ENCODE data around the gene CAPN12.

The CAPN12 gene

GRCh38 chr19:38737921-38738737 lies 6.1 kb downstream of the CAPN12 start:
- WGBS, 2 experiments: 91 to 93% methylated on average over 21 of the region's 21 CpGs
- Histone ChIP-seq H3K4me3 (ENCODE audit: insufficient read depth, low read depth, low read length) (no peak overlapping the region), H3K9me3 (ENCODE audit: control insufficient read depth, low read length) (no peaks in the 10 kb centered on the region), H3K27me3 (ENCODE audit: control insufficient read depth, insufficient read depth, low read length, poor library complexity, severe bottlenecking) (peaks cover 21% of the 10 kb centered on the region), H3K27ac (ENCODE audit: insufficient read depth, low read depth, low read length, poor library complexity, severe bottlenecking) (no peak overlapping the region), H3K4me1 (ENCODE audit: control insufficient read depth, insufficient read depth, low read length) (peaks cover 16% of the 10 kb centered on the region), H3K36me3 (ENCODE audit: control insufficient read depth, insufficient read depth, low read length) (no peaks in the 10 kb centered on the region)

- Histone ChIP-seq H3K27me3 (ENCODE audit: control insufficient read depth, insufficient read depth, low read length, poor library complexity, severe bottlenecking) (peaks cover 21% of the 10 kb centered on the region), H3K4me1 (ENCODE audit: control insufficient read depth, insufficient read depth, low read length) (peaks cover 16% of the 10 kb centered on the region), H3K36me3 (ENCODE audit: control insufficient read depth, insufficient read depth, low read length) (no peaks in the 10 kb centered on the region), H3K4me3 (ENCODE audit: insufficient read depth, low read depth, low read length) (no peak overlapping the region), H3K9me3 (ENCODE audit: control insufficient read depth, low read length) (no peaks in the 10 kb centered on the region), H3K27ac (ENCODE audit: insufficient read depth, low read depth, low read length, poor library complexity, severe bottlenecking) (no peak overlapping the region)
- 75 to 79% methylated on average over 22 of the region's 22 CpGs for WGBS, 2 experiments
Observed at GRCh38 chr19:38737281-38737865, 6.9 kb downstream of the CAPN12 start.

DNA sequence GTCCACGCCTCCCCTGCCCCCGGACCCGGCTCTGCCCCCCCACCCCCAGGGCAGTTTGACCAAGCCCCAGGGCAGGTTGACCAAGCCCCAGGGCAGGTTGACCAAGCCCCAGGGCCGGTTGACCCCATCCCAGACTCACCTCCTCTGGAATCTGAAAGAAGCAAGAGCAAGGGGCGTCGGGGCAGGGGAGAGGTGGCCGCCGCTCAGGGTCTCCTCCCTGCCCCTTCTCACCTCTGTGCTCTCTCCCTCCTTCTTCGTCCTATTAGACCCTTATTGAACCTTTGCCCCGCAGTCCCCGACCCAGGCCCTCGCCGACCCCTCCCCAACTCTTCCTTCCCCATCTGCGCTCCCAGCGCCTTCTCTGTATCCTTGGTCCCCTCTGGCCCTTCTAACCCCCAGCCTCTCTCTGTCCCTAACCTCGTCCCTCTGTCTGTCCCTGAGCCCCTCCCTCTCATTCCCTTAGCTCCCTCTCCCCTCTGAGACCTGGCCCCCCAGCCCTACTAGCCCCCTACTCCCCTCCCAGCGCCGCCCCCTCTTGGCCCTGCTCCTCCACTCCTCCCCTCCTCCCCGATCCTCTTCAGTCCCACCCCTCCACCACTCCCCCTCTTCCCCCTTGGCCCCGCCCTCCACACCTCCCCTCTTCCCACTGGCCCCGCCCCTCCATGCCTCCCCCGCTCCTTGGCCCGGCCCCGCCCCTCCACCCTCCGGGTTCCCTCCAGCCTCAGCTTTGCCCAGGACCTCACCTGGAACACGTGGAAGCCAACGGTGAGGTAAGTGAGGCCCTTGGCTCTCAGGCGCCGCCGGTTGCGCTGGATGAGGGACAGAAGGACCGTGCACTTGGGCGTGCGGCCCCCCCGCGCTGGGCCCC lies 7.6 kb downstream of the CAPN12 start:
- no peak overlapping the region for H3K27ac ChIP-seq (ENCODE audit: insufficient read depth, low read depth, low read length, poor library complexity, severe bottlenecking)
- H3K36me3 ChIP-seq (ENCODE audit: control insufficient read depth, insufficient read depth, low read length): no peaks in the 10 kb centered on the region
- H3K4me3 ChIP-seq (ENCODE audit: insufficient read depth, low read depth, low read length): peak overlapping the region; percentile 41
- H3K4me1 ChIP-seq (ENCODE audit: control insufficient read depth, insufficient read depth, low read length): peaks cover 16% of the 10 kb centered on the region
- peaks cover 21% of the 10 kb centered on the region for H3K27me3 ChIP-seq (ENCODE audit: control insufficient read depth, insufficient read depth, low read length, poor library complexity, severe bottlenecking)
- no peaks in the 10 kb centered on the region for H3K9me3 ChIP-seq (ENCODE audit: control insufficient read depth, low read length)
- WGBS, 2 experiments: 11% methylated on average over 32 to 36 of the region's 36 CpGs

DNA sequence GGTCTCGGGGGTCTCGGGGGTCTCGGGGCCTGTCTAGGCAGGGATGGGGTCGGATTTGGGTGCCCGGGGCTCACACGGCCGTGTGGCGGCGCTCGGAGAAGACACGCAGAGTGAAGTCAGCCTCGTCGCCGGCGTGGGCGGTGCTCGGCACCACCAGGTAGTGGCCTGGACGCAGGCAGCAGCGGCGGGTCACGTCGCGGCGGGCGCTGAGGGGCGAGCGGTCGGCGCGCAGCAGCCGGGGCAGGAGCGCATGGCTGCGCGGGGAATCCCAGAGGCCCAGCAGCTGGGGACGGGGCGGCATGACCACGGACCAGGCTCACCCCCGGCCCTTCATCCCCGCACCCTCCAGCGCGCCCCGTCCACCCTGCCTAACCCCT lies 8.2 kb downstream of the CAPN12 start:
- Histone ChIP-seq H3K4me3 (ENCODE audit: insufficient read depth, low read depth, low read length) (peak overlapping the region; percentile 41), H3K36me3 (ENCODE audit: control insufficient read depth, insufficient read depth, low read length) (peaks cover 2% of the 10 kb centered on the region), H3K4me1 (ENCODE audit: control insufficient read depth, insufficient read depth, low read length) (peaks cover 16% of the 10 kb centered on the region), H3K27ac (ENCODE audit: insufficient read depth, low read depth, low read length, poor library complexity, severe bottlenecking) (no peak overlapping the region), H3K9me3 (ENCODE audit: control insufficient read depth, low read length) (no peaks in the 10 kb centered on the region), H3K27me3 (ENCODE audit: control insufficient read depth, insufficient read depth, low read length, poor library complexity, severe bottlenecking) (peaks cover 21% of the 10 kb centered on the region)
- 2 to 3% methylated on average over 42 of the region's 42 CpGs for WGBS, 2 experiments

GRCh38 chr19:38735257-38735686 lies 9.0 kb downstream of the CAPN12 start:
- H3K27me3 ChIP-seq (ENCODE audit: control insufficient read depth, insufficient read depth, low read length, poor library complexity, severe bottlenecking): peaks cover 21% of the 10 kb centered on the region
- peaks cover 16% of the 10 kb centered on the region for H3K4me1 ChIP-seq (ENCODE audit: control insufficient read depth, insufficient read depth, low read length)
- peak overlapping the region; percentile 19 for H3K4me3 ChIP-seq (ENCODE audit: insufficient read depth, low read depth, low read length)
- H3K27ac ChIP-seq (ENCODE audit: insufficient read depth, low read depth, low read length, poor library complexity, severe bottlenecking): no peak overlapping the region
- 13% methylated on average over 12 to 14 of the region's 18 CpGs for WGBS, 2 experiments
- no peaks in the 10 kb centered on the region for H3K9me3 ChIP-seq (ENCODE audit: control insufficient read depth, low read length)
- H3K36me3 ChIP-seq (ENCODE audit: control insufficient read depth, insufficient read depth, low read length): peaks cover 8% of the 10 kb centered on the region

DNA sequence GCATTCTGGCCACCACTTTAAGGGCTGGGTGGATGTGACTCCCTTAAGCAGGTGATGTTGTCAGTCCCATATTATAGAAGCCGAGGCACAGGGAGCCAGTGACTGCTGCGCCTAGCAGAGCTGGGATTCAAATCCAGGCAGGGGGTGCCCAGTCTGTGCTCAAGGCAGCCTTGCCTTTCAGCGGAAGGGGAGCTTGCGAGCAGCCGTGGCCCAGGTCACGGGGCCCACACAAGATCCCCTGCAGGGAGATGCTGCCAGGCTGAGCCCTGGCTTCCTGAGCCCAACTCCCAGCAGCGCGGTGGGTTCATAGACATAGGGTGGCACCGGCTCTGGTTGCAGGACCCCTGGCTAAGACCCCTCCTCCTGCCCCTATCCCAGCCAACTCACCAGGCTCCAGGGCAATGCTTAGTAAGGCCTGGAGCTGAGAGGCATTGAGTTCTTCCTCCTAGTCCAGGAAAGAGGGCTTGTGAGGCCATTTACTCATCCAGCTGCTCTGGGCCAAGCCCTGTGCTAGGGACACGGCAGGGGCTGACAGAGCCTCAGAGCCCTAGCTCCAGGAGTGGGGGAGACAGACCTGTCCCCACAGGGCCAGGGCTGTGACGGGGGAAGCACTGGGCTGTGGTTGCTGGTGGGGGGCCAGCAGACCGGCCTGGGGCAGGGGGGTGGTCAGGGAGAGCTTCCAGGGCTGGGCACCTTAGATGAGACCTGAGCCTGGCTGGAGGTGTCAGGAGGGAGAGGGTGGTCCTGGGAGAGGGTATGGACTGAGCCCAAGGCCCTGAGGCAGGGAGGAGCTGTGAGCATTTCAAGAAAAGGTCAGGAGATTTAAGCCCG lies 9.6 kb downstream of the CAPN12 start:
- 67 to 69% methylated on average over 13 of the region's 13 CpGs for WGBS, 2 experiments
- peaks cover 16% of the 10 kb centered on the region for H3K4me1 ChIP-seq (ENCODE audit: control insufficient read depth, insufficient read depth, low read length)
- H3K9me3 ChIP-seq (ENCODE audit: control insufficient read depth, low read length): no peaks in the 10 kb centered on the region
- peaks cover 8% of the 10 kb centered on the region for H3K36me3 ChIP-seq (ENCODE audit: control insufficient read depth, insufficient read depth, low read length)
- H3K4me3 ChIP-seq (ENCODE audit: insufficient read depth, low read depth, low read length): no peak overlapping the region
- H3K27ac ChIP-seq (ENCODE audit: insufficient read depth, low read depth, low read length, poor library complexity, severe bottlenecking): no peak overlapping the region
- peaks cover 21% of the 10 kb centered on the region for H3K27me3 ChIP-seq (ENCODE audit: control insufficient read depth, insufficient read depth, low read length, poor library complexity, severe bottlenecking)

DNA sequence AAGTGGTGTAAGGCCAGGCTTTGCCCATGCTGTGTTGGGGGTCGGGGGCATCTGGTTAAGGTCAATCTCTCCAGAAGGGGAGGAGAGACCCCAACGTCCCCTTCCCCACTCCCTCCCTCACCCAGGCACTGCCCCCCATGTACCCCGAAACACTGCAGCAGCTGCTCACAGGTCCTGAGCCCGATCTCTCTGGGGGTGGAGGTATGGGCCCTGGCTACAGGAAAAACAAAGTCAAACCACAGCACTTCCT lies 10.2 kb downstream of the CAPN12 start:
- H3K9me3 ChIP-seq (ENCODE audit: control insufficient read depth, low read length): no peaks in the 10 kb centered on the region
- peaks cover 16% of the 10 kb centered on the region for H3K4me1 ChIP-seq (ENCODE audit: control insufficient read depth, insufficient read depth, low read length)
- H3K4me3 ChIP-seq (ENCODE audit: insufficient read depth, low read depth, low read length): no peak overlapping the region
- H3K27me3 ChIP-seq (ENCODE audit: control insufficient read depth, insufficient read depth, low read length, poor library complexity, severe bottlenecking): peaks cover 21% of the 10 kb centered on the region
- H3K27ac ChIP-seq (ENCODE audit: insufficient read depth, low read depth, low read length, poor library complexity, severe bottlenecking): no peak overlapping the region
- 81 to 92% methylated on average over 3 of the region's 4 CpGs for WGBS, 2 experiments
- peaks cover 8% of the 10 kb centered on the region for H3K36me3 ChIP-seq (ENCODE audit: control insufficient read depth, insufficient read depth, low read length)

DNA sequence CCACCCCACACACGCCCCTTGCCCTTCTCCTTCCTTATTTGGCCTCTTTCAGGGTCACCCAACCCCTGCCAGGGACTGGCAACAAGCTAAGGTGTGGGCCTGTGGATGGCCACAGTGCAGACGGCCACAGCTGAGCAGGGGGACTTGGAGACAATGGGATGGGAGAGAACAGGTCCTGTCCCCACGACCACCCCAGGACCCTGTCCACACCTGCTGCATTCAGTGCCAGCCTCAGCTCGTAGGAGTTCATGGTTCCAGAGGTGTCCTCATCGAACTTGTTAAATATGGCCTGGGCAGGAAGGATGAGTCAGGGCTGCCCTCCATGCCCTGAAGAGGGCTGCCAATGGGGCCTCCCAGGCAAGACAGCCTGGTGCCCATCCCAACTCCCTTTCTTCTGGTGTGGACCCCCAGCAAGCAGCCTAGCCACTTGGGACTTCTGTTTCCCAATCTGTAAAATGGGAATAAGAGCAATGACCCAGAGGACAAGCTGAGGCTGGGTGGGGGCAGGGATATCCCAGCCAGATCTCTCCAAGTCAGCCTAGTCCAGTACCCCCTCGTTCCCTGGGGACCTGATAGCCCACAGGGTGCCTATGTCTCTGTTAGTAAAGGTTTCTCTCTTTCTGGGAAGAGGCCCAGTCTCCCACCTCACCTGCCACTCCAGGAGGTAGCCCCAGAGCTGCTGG lies 10.6 kb downstream of the CAPN12 start:
- H3K9me3 ChIP-seq (ENCODE audit: control insufficient read depth, low read length): no peaks in the 10 kb centered on the region
- no peak overlapping the region for H3K27ac ChIP-seq (ENCODE audit: insufficient read depth, low read depth, low read length, poor library complexity, severe bottlenecking)
- H3K4me1 ChIP-seq (ENCODE audit: control insufficient read depth, insufficient read depth, low read length): peaks cover 16% of the 10 kb centered on the region
- H3K27me3 ChIP-seq (ENCODE audit: control insufficient read depth, insufficient read depth, low read length, poor library complexity, severe bottlenecking): peaks cover 21% of the 10 kb centered on the region
- H3K4me3 ChIP-seq (ENCODE audit: insufficient read depth, low read depth, low read length): no peak overlapping the region
- peaks cover 8% of the 10 kb centered on the region for H3K36me3 ChIP-seq (ENCODE audit: control insufficient read depth, insufficient read depth, low read length)
- 86 to 91% methylated on average over 6 of the region's 6 CpGs for WGBS, 2 experiments

DNA sequence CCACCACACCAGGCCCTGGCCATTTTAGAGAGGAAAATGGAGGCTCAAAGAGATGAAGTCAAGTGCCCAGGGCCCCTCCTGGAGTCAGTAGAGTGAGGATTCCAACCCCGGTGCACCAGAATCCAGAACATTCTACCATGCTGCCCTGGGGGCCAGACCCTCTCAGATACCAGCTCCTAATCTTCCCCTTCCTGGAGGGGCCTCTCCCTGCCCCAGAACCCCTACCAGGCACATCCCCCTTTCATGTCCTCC lies 11.1 kb downstream of the CAPN12 start:
- no peak overlapping the region for H3K4me3 ChIP-seq (ENCODE audit: insufficient read depth, low read depth, low read length)
- H3K27ac ChIP-seq (ENCODE audit: insufficient read depth, low read depth, low read length, poor library complexity, severe bottlenecking): no peak overlapping the region

More for the DNA sequence above, 11.1 kb downstream of the CAPN12 start:
- Histone ChIP-seq H3K27me3 (ENCODE audit: control insufficient read depth, insufficient read depth, low read length, poor library complexity, severe bottlenecking) (peaks cover 20% of the 10 kb centered on the region), H3K4me1 (ENCODE audit: control insufficient read depth, insufficient read depth, low read length) (peaks cover 16% of the 10 kb centered on the region), H3K9me3 (ENCODE audit: control insufficient read depth, low read length) (no peaks in the 10 kb centered on the region), H3K36me3 (ENCODE audit: control insufficient read depth, insufficient read depth, low read length) (peaks cover 8% of the 10 kb centered on the region)
- 88 to 96% methylated on average over 1 of the region's 1 CpG for WGBS, 2 experiments
